HCT116 (cell line): ENCODE measurements around the gene HEMK1. TPM values are rescaled to one million over a fixed set of nuclear protein-coding genes. Genes with fewer than 3 reads are reported as not detected.

Source experiments
- ATAC-seq: fragments of 200-7000 bp; cut with Tn5 transposase; 2 replicates; pipeline ENCODE4 v1.9.1; 2020; ENCODE audit warnings: mild to moderate bottlenecking, moderate library complexity
- BruUV-seq: library from RNA; stranded (reverse); fragments of 400-500 nt; replicated peaks from 2 replicates; lab custom pipeline; 2021; lab: Mats Ljungman, UMichigan
- CTCF ChIA-PET: fragments of 300-600 bp; sonication (Branson Sonifier 250); formaldehyde crosslinking; loops from one replicate; lab custom pipeline; 2021; ENCODE audit warnings: antibody characterized with exemption; lab: Charles Lee
- POLR2A ChIA-PET: fragments of 300-600, 350-600 bp; sonication (Branson Sonifier 250); formaldehyde crosslinking; loops from one replicate; lab custom pipeline; 2021; ENCODE audit warnings: antibody characterized with exemption; lab: Charles Lee
- RAD21 ChIA-PET, 2 experiments: fragments of 300-600 bp; sonication (Branson Sonifier 250); formaldehyde crosslinking; loops; one replicate each; lab custom pipeline; 2023; ENCODE audit warnings: low total read pairs in 2 of 2; ENCODE audit not compliant: uncharacterized antibody in 2 of 2, unreplicated experiment in 2 of 2, low non-redundant PET in 1 of 2; lab: Charles Lee
- DNase-seq: peaks from one replicate; pipeline ENCODE4 v3.0.0-alpha.2; 2010; ENCODE audit warnings: low read depth, low spot score
- H2AFZ ChIP-seq: fragments of 200-600 bp; shearing (Covaris generic), sonication (generic); 2 replicates; pipeline ENCODE4 v1.6.1; 2017; ENCODE audit warnings: low read depth, mixed run types, mixed read lengths, antibody characterized with exemption, low read length; ENCODE audit not compliant: poor library complexity, severe bottlenecking
- H3K27ac ChIP-seq: 2 replicates; pipeline ENCODE4 v1.5.1; 2012; ENCODE audit warnings: low read depth, low read length
- H3K27me3 ChIP-seq: fragments of 200-600 bp; sonication (generic); 2 replicates; pipeline ENCODE4 v1.6.1; 2016; ENCODE audit warnings: mixed run types, low read length, mixed read lengths; ENCODE audit not compliant: insufficient read depth
- H3K36me3 ChIP-seq, 2 experiments: fragments of 200-500 bp in 1 of 2; fragments of 200-600 bp in 1 of 2; sonication (Bioruptor generic) in 1 of 2; sonication (generic) in 1 of 2; 2 replicates each; pipeline versions ENCODE4 v1.5.1 to v1.6.1; 2014 to 2016; ENCODE audit warnings: low read length in 2 of 2, inconsistent platforms in 1 of 2, mixed read lengths in 1 of 2, mixed run types in 1 of 2; ENCODE audit not compliant: insufficient read depth in 2 of 2, control insufficient read depth in 1 of 2
- H3K4me1 ChIP-seq, 2 experiments: fragments of 200-600 bp in 1 of 2; sonication (generic) in 1 of 2; 2 replicates each; pipeline versions ENCODE4 v1.5.1 to v1.6.1; 2012 to 2017; ENCODE audit warnings: low read length in 2 of 2, inconsistent platforms in 1 of 2, mild to moderate bottlenecking in 1 of 2, mixed read lengths in 1 of 2, mixed run types in 1 of 2, moderate library complexity in 1 of 2; ENCODE audit not compliant: insufficient read depth in 2 of 2, control insufficient read depth in 1 of 2
- H3K4me2 ChIP-seq: fragments of 200-600 bp; sonication (generic); 2 replicates; pipeline ENCODE4 v1.6.1; 2017; ENCODE audit warnings: mixed run types, low read length, mixed read lengths
- H3K4me3 ChIP-seq, 2 experiments: fragments of 200-600 bp in 1 of 2; sonication (generic) in 1 of 2; replicated peaks in 1 of 2; 2 replicates each; pipeline ENCODE4 v1.5.1; 2011 to 2016; ENCODE audit warnings: low read length in 2 of 2, control low read depth in 1 of 2, low read depth in 1 of 2, mild to moderate bottlenecking in 1 of 2, mixed read lengths in 1 of 2, mixed run types in 1 of 2
- H3K79me2 ChIP-seq: fragments of 200-600 bp; sonication (generic); 2 replicates; pipeline ENCODE4 v1.6.1; 2017; ENCODE audit warnings: mild to moderate bottlenecking, mixed run types, low read length, moderate library complexity, mixed read lengths; ENCODE audit not compliant: insufficient read depth
- H3K9ac ChIP-seq: fragments of 200-600 bp; sonication (generic); 2 replicates; pipeline ENCODE4 v1.6.1; 2016; ENCODE audit warnings: low read length, mixed read lengths
- H3K9me2 ChIP-seq: fragments of 200-600 bp; sonication (generic), shearing (Covaris generic); 2 replicates; pipeline ENCODE4 v1.6.1; 2017; ENCODE audit warnings: mixed run types, mild to moderate bottlenecking, moderate library complexity; ENCODE audit not compliant: insufficient read depth
- H3K9me3 ChIP-seq, 2 experiments: fragments of 200-500 bp in 1 of 2; fragments of 200-600 bp in 1 of 2; sonication (Bioruptor generic) in 1 of 2; sonication (generic) in 1 of 2; 2 replicates each; pipeline ENCODE4 v1.6.1; 2014 to 2017; ENCODE audit warnings: low read length in 2 of 2, mixed read lengths in 2 of 2, inconsistent platforms in 1 of 2, low read depth in 1 of 2, mild to moderate bottlenecking in 1 of 2, mixed run types in 1 of 2, moderate library complexity in 1 of 2; ENCODE audit not compliant: control insufficient read depth in 1 of 2, insufficient read depth in 1 of 2
- H4K20me1 ChIP-seq: fragments of 200-600 bp; sonication (generic), shearing (Covaris generic); 2 replicates; pipeline ENCODE4 v1.6.1; 2017; ENCODE audit warnings: mixed run types, mild to moderate bottlenecking, moderate library complexity; ENCODE audit not compliant: insufficient read depth
- ATF3 ChIP-seq: IDR thresholded peaks from 2 replicates; pipeline ENCODE4 v1.6.1; 2012
- CEBPB ChIP-seq: IDR thresholded peaks from 2 replicates; pipeline ENCODE4 v1.6.1; 2012; ENCODE audit warnings: low read depth
- CTCF ChIP-seq, 3 experiments: fragments of 200-600 bp in 1 of 3; sonication (generic) in 1 of 3; IDR thresholded peaks in 2 of 3; conservative IDR thresholded peaks in 1 of 3; 2 replicates each; pipeline ENCODE4 v1.5.1; 2012 to 2017; ENCODE audit warnings: low read depth in 2 of 3, low read length in 2 of 3, antibody characterized with exemption in 1 of 3, borderline replicate concordance in 1 of 3, control low read depth in 1 of 3, mild to moderate bottlenecking in 1 of 3, mixed read lengths in 1 of 3, mixed run types in 1 of 3, moderate library complexity in 1 of 3; ENCODE audit not compliant: insufficient read depth in 1 of 3
- ELF1 ChIP-seq: IDR thresholded peaks from 2 replicates; pipeline ENCODE4 v1.6.1; 2012; ENCODE audit warnings: low read depth, borderline replicate concordance
- EZH2phosphoT487 ChIP-seq: fragments of 200-600 bp; IDR thresholded peaks from 2 replicates; pipeline ENCODE4 v1.6.1; 2018; ENCODE audit warnings: antibody characterized with exemption, borderline replicate concordance
- FOSL1 ChIP-seq: IDR thresholded peaks from 2 replicates; pipeline ENCODE4 v1.6.1; 2012; ENCODE audit warnings: low read depth
- RAD21 ChIP-seq: IDR thresholded peaks from 2 replicates; pipeline ENCODE4 v1.6.1; 2012; ENCODE audit warnings: low read depth, mild to moderate bottlenecking
- REST ChIP-seq: IDR thresholded peaks from 2 replicates; pipeline ENCODE4 v1.6.1; 2012; ENCODE audit warnings: low read depth
- TCF7L2 ChIP-seq: IDR thresholded peaks from 2 replicates; pipeline ENCODE4 v1.7.0; 2011; ENCODE audit warnings: borderline replicate concordance, inconsistent platforms; ENCODE audit not compliant: insufficient read depth, insufficient read length; ENCODE audit errors: extremely low read depth
- YY1 ChIP-seq: IDR thresholded peaks from 2 replicates; pipeline ENCODE4 v1.6.1; 2011; ENCODE audit warnings: low read length, low read depth, moderate library complexity, mild to moderate bottlenecking; ENCODE audit not compliant: insufficient replicate concordance; ENCODE audit errors: extremely low read depth
- ZBTB33 ChIP-seq: IDR thresholded peaks from 2 replicates; pipeline ENCODE4 v1.6.1; 2011; ENCODE audit warnings: mild to moderate bottlenecking, low read length, moderate library complexity; ENCODE audit not compliant: insufficient replicate concordance; ENCODE audit errors: extremely low read depth
- ZFX ChIP-seq: fragments of 450-650 bp; IDR thresholded peaks from 2 replicates; pipeline ENCODE4 v1.6.1; 2017
- intact Hi-C: fragments of 100-400 bp; cut with micrococcal nuclease; formaldehyde crosslinking; loops from 2 replicates; pipeline ENCODE4 v1.10.0; 2022
- total RNA-seq: library from RNA; stranded (reverse); gene quantifications from one replicate; pipeline ENCODE4 v1.2.1, GENCODE V29; 2021; ENCODE audit not compliant: unreplicated experiment

HEMK1 gene
- total RNA-seq, 1 experiment from 2014 or later, result 20.5 TPM

- DNase-seq (no peak), ATAC-seq (peak; percentile 73)
- H3K36me3 ChIP-seq, result peaks cover 4 to 32% of the 10 kb centered on the region in 2 experiments; a peak in 1 of 4 replicates
- H3K27ac ChIP-seq, result peak overlapping the region; percentile 3; the same call in 1 of the 2 replicates
- no TSS peak for BruUV-seq
- no peaks in the 10 kb centered on the region for H3K27me3 ChIP-seq
- H3K9ac ChIP-seq, result peak overlapping the region; percentile 4
- TF ChIP-seq YY1 (no peak), ZBTB33 (no peak), RAD21 (no peak), ATF3 (no peak), FOSL1 (no peak), ELF1 (no peak), TCF7L2 (no peak), CTCF (IDR thresholded peaks at IDR 0.05 in 2 of 3, conservative IDR thresholded peaks at IDR 0.05 in 1 of 3; ENCODE audit: borderline replicate concordance in 1 of 3, insufficient read depth in 1 of 3, low read depth in 2 of 3, low read length in 2 of 3) (no peak), REST (no peak), CEBPB (no peak), EZH2phosphoT487 (no peak), ZFX (no peak)
- ChIA-PET CTCF (no interaction called here), RAD21 (no interaction called here), POLR2A (no interaction called here)
- H3K4me2 ChIP-seq, result peak overlapping the region; percentile 65
- H4K20me1 ChIP-seq, result no peaks in the 10 kb centered on the region; the same call in 1 of the 2 replicates
- H3K4me3 ChIP-seq, result peak overlapping the region in 1 of 2 experiments; percentile 10; a peak in 1 of 4 replicates
- H3K4me1 ChIP-seq, result peaks cover 12 to 38% of the 10 kb centered on the region in 2 experiments
- H3K9me3 ChIP-seq, result no peaks in the 10 kb centered on the region
- peaks cover 49% of the 10 kb centered on the region for H3K79me2 ChIP-seq
- no peak overlapping the region for H2AFZ ChIP-seq
- H3K9me2 ChIP-seq, result no peaks in the 10 kb centered on the region
- intact Hi-C loops, result no loop called here
Measured at GRCh38 chr3:50639055-50639494, 69.8 kb downstream of the HEMK1 start.
